GM12878 (cell line): ENCODE measurements around the gene SNAP47. TPM values are rescaled to one million over a fixed set of nuclear protein-coding genes. Genes with fewer than 3 reads are reported as not detected.

ENCODE experiments used
- ATAC-seq: fragments of 200-7000 bp; cut with Tn5 transposase; 3 replicates; pipeline ENCODE4 v1.9.1; 2020; ENCODE audit warnings: mild to moderate bottlenecking, moderate library complexity
- BruUV-seq: library from RNA; stranded (reverse); fragments of 400-500 nt; replicated peaks from 2 replicates; lab custom pipeline; 2021; lab: Mats Ljungman, UMichigan
- CTCF ChIA-PET: fragments of 300-600 bp; sonication (Branson Sonifier 250); formaldehyde crosslinking; extraction: SDS; loops from one replicate; lab custom pipeline; 2021; ENCODE audit warnings: inconsistent platforms; lab: Yijun Ruan, JAX
- POLR2A ChIA-PET: fragments of 350-600 bp; formaldehyde crosslinking; extraction: SDS; loops from one replicate; lab custom pipeline; 2021; ENCODE audit warnings: inconsistent platforms; lab: Charles Lee
- RAD21 ChIA-PET: fragments of 300-600 bp; sonication (Branson Sonifier 250); formaldehyde crosslinking; loops from one replicate; lab custom pipeline; 2023; ENCODE audit warnings: antibody characterized with exemption; ENCODE audit not compliant: unreplicated experiment; lab: Charles Lee
- SMC1A ChIA-PET: fragments of 300-600 bp; sonication (Branson Sonifier 250); formaldehyde crosslinking; loops from one replicate; lab custom pipeline; 2023; ENCODE audit not compliant: unreplicated experiment, uncharacterized antibody; lab: Charles Lee
- DNase-seq: peaks from one replicate; pipeline ENCODE4 v3.0.0-alpha.2; 2011; ENCODE audit warnings: low read depth, low spot score
- FAIRE-seq: peaks from 3 replicates; lab custom pipeline; 2011; peaks lifted over from hg19 to GRCh38; lab: Jason Lieb, UNC
- H2AFZ ChIP-seq: 2 replicates; pipeline ENCODE4 v1.6.0; 2011; ENCODE audit warnings: low read depth, low read length, control low read depth; ENCODE audit not compliant: control insufficient read depth
- H3K27ac ChIP-seq: 2 replicates; pipeline ENCODE4 v1.5.1; 2011; ENCODE audit warnings: control low read depth; ENCODE audit not compliant: control insufficient read depth, insufficient read depth
- H3K27me3 ChIP-seq, 2 experiments: replicated peaks in 1 of 2; 2 replicates each; pipeline versions ENCODE4 v1.6.0 to v1.6.1; 2011; ENCODE audit warnings: low read length in 1 of 2; ENCODE audit not compliant: control insufficient read depth in 2 of 2, insufficient read depth in 2 of 2
- H3K36me3 ChIP-seq, 2 experiments: 2 replicates each; pipeline ENCODE4 v1.5.1; 2011; ENCODE audit warnings: low read length in 1 of 2; ENCODE audit not compliant: control insufficient read depth in 2 of 2, insufficient read depth in 2 of 2
- H3K4me1 ChIP-seq: 2 replicates; pipeline ENCODE4 v1.6.1; 2011; ENCODE audit warnings: mild to moderate bottlenecking, low read length, moderate library complexity, mixed read lengths; ENCODE audit not compliant: control insufficient read depth, insufficient read depth
- H3K4me2 ChIP-seq: 2 replicates; pipeline ENCODE4 v1.6.0; 2011; ENCODE audit warnings: control low read depth; ENCODE audit not compliant: control insufficient read depth, insufficient read depth
- H3K4me3 ChIP-seq: fragments of 200-600 bp; sonication (generic); 2 replicates; pipeline ENCODE4 v1.5.1; 2016
- H3K79me2 ChIP-seq: 2 replicates; pipeline ENCODE4 v1.6.0; 2011; ENCODE audit warnings: low read length; ENCODE audit not compliant: control insufficient read depth, insufficient read depth
- H3K9ac ChIP-seq: 2 replicates; pipeline ENCODE4 v1.8.0; 2011; ENCODE audit warnings: low read length, control low read depth, mixed read lengths; ENCODE audit not compliant: control insufficient read depth, insufficient read depth
- H3K9me3 ChIP-seq: replicated peaks from 3 replicates; pipeline ENCODE4 v1.5.1; 2011; ENCODE audit warnings: mild to moderate bottlenecking, low read length; ENCODE audit not compliant: control insufficient read depth, insufficient read depth
- H4K20me1 ChIP-seq: 2 replicates; pipeline ENCODE4 v1.6.0; 2011; ENCODE audit not compliant: control insufficient read depth, insufficient read depth
- CREB1 ChIP-seq: IDR thresholded peaks from 2 replicates; pipeline ENCODE4 v1.6.1; 2012; ENCODE audit warnings: low read depth, mild to moderate bottlenecking, inconsistent platforms
- CREM ChIP-seq: IDR thresholded peaks from 2 replicates; pipeline ENCODE4 v1.6.1; 2014; ENCODE audit warnings: antibody characterized with exemption, low read depth
- IRF3 ChIP-seq: fragments of 450-650 bp; IDR thresholded peaks from 2 replicates; pipeline ENCODE4 v1.6.1; 2014; ENCODE audit warnings: mild to moderate bottlenecking
- MTA3 ChIP-seq: IDR thresholded peaks from 2 replicates; pipeline ENCODE4 v1.6.1; 2012; ENCODE audit warnings: low read length, inconsistent platforms, borderline replicate concordance
- NFYA ChIP-seq: IDR thresholded peaks from 2 replicates; pipeline ENCODE4 v1.6.1; 2011; ENCODE audit warnings: low read depth, mild to moderate bottlenecking, low read length, improper control_type of control experiment, borderline replicate concordance
- NR2C1 ChIP-seq: fragments of 450-650 bp; IDR thresholded peaks from 2 replicates; pipeline ENCODE4 v1.6.1; 2017; ENCODE audit warnings: antibody characterized with exemption, mild to moderate bottlenecking, moderate library complexity
- ZBTB4 ChIP-seq: fragments of 450-650 bp; formaldehyde crosslinking; IDR thresholded peaks from 2 replicates; pipeline ENCODE4 v1.4.0; 2022; ENCODE audit warnings: mild to moderate bottlenecking, moderate library complexity
- WGBS: methylation state at CpG from one replicate; pipeline ENCODE4 v1.1.6; 2016; ENCODE audit warnings: low lambda C conversion rate; ENCODE audit not compliant: insufficient replicate concordance, insufficient coverage; ENCODE audit errors: missing lambda C conversion rate; 5-methylcytosine and 5-hydroxymethylcytosine counted together
- in situ Hi-C: fragments of 300-500 bp; cut with MboI; formaldehyde crosslinking; loops from 9 replicates; pipeline ENCODE4 v1.14.3; 2018; ENCODE audit warnings: mixed read lengths
- intact Hi-C: fragments of 100-400 bp; cut with micrococcal nuclease; formaldehyde crosslinking; loops from one replicate; pipeline ENCODE4 v1.14.2; 2022; ENCODE audit not compliant: unreplicated experiment
- polyA plus RNA-seq, 11 experiments: library from polyadenylated mRNA; depleted of rRNA in 4 of 11; unstranded in 6 of 11; stranded (reverse) in 5 of 11; fragments of >200 nt; fragmentation: Nextera tagmentation in 4 of 11; fragmentation: Illumina TruSeq in 1 of 11; extraction: Ambion mirVana in 4 of 11; extraction: Trizol in 1 of 11; gene quantifications; 1 replicate in 1 of 11; 2 replicates in 10 of 11; pipeline versions ENCODE4 v1.2.1 to v1.2.3, GENCODE V29; 2011 to 2016; ENCODE audit warnings: inconsistent platforms in 2 of 11, missing spikeins in 2 of 11, low read depth in 1 of 11
- total RNA-seq, 4 experiments: library from RNA; depleted of rRNA in 3 of 4; stranded (reverse); fragments of >200 nt in 3 of 4; fragmentation: Illumina TruSeq in 1 of 4; extraction: Trizol in 1 of 4; gene quantifications; 2 replicates each; pipeline versions ENCODE4 v1.2.1 to v1.2.3, GENCODE V29; 2013 to 2021

SNAP47 gene
- total and polyA plus RNA-seq, 10 of the 15 experiments (the other 5 are each of a cell fraction or from before 2014, with no cell fraction given) = 1.3 to 39.6 (median 25.2) TPM

- RAD21 ChIA-PET = no interaction called here
- SMC1A ChIA-PET = no interaction called here
- Histone ChIP-seq H3K4me1 (no peaks in the 10 kb centered on the region), H3K79me2 (no peaks in the 10 kb centered on the region), H3K27me3 (no peaks in the 10 kb centered on the region), H2AFZ (no peak overlapping the region), H4K20me1 (no peaks in the 10 kb centered on the region), H3K27ac (no peak overlapping the region), H3K4me2 (no peak overlapping the region), H3K36me3 (peaks cover 6 to 8% of the 10 kb centered on the region in 2 experiments; a peak in 3 of 4 replicates), H3K9me3 (no peaks in the 10 kb centered on the region), H3K9ac (no peak overlapping the region), H3K4me3 (no peak overlapping the region)
- DNase-seq = no peak
- no peak for FAIRE-seq
- POLR2A ChIA-PET = no interaction called here
- no peak for TF ChIP-seq IRF3
- ATAC-seq = no peak
- 41% methylated on average over 7 of the region's 7 CpGs for WGBS
- intact Hi-C loops = no loop called here
- in situ Hi-C loops = no loop called here
- BruUV-seq = no TSS peak
- CTCF ChIA-PET = no interaction called here
Observed at GRCh38 chr1:227748496-227749182, 13.4 kb downstream of the SNAP47 start.

- H3K9ac ChIP-seq = no peak overlapping the region
- ATAC-seq (no peak), FAIRE-seq (no peak), DNase-seq (no peak)
- no peaks in the 10 kb centered on the region for H3K9me3 ChIP-seq
- RAD21 ChIA-PET = no interaction called here
- H4K20me1 ChIP-seq = no peaks in the 10 kb centered on the region
- H3K4me1 ChIP-seq = no peaks in the 10 kb centered on the region
- no peak overlapping the region for H3K4me3 ChIP-seq
- H2AFZ ChIP-seq = no peak overlapping the region
- SMC1A ChIA-PET = no interaction called here
- 98% methylated on average over 7 of the region's 7 CpGs for WGBS
- H3K4me2 ChIP-seq = no peak overlapping the region
- POLR2A ChIA-PET = no interaction called here
- no peak for TF ChIP-seq NR2C1
- no peak for TF ChIP-seq NFYA
- TF ChIP-seq ZBTB4 (CRISPR knock-in tag) = no peak
- no peak for TF ChIP-seq CREB1
- TF ChIP-seq MTA3 = no peak
- no peak for TF ChIP-seq CREM
- in situ Hi-C loops (no loop called here), intact Hi-C loops (no loop called here)
- no TSS peak for BruUV-seq
- H3K79me2 ChIP-seq = no peaks in the 10 kb centered on the region
- peaks cover 6 to 8% of the 10 kb centered on the region in 2 experiments; a peak in 3 of 4 replicates for H3K36me3 ChIP-seq
- CTCF ChIA-PET = no interaction called here
- H3K27ac ChIP-seq = no peak overlapping the region
- H3K27me3 ChIP-seq = no peaks in the 10 kb centered on the region
Observed at GRCh38 chr1:227749225-227749624, 14.0 kb downstream of the SNAP47 start.
